K562 (cell line): ENCODE data around the gene CTRB2. TPM values are rescaled to one million over a fixed set of nuclear protein-coding genes. Genes with fewer than 3 reads are reported as not detected.

ENCODE experiments used
- CBX5 ChIP-seq: IDR thresholded peaks from 2 replicates; pipeline ENCODE4 v1.6.1; 2014; ENCODE audit warnings: low read depth, borderline replicate concordance
- EWSR1 ChIP-seq: fragments of 450-650 bp; IDR thresholded peaks from 2 replicates; pipeline ENCODE4 v1.6.1; 2018; ENCODE audit warnings: borderline replicate concordance, mild to moderate bottlenecking, low read depth, moderate library complexity; ENCODE audit not compliant: partially characterized antibody
- FOXA3 ChIP-seq, 2 experiments: fragments of 450-650 bp in 1 of 2; sonication (generic) in 1 of 2; formaldehyde crosslinking; IDR thresholded peaks in 1 of 2; conservative IDR thresholded peaks in 1 of 2; 2 replicates each; pipeline versions ENCODE4 v1.4.0 to v1.8.0; 2020 to 2022; ENCODE audit warnings: mild to moderate bottlenecking in 2 of 2, missing genetic modification reagents in 1 of 2
- GABPB1 ChIP-seq: sonication (generic); formaldehyde crosslinking; IDR thresholded peaks from 2 replicates; pipeline ENCODE4 v1.8.0; 2022; ENCODE audit warnings: mild to moderate bottlenecking, missing genetic modification reagents
- HDGF ChIP-seq: fragments of 450-650 bp; IDR thresholded peaks from 2 replicates; pipeline ENCODE4 v1.6.1; 2016
- HNRNPLL ChIP-seq: fragments of 200-400 bp; formaldehyde crosslinking; IDR thresholded peaks from 2 replicates; pipeline ENCODE4 v1.6.1; 2017; ENCODE audit warnings: low read length, low read depth, mild to moderate bottlenecking; ENCODE audit not compliant: poor library complexity, severe bottlenecking
- JUN ChIP-seq, 2 experiments: sonication (generic) in 1 of 2; formaldehyde crosslinking in 1 of 2; IDR thresholded peaks; 2 replicates each; pipeline versions ENCODE4 v1.6.1 to v1.8.0; 2012 to 2022; ENCODE audit warnings: borderline replicate concordance in 2 of 2, mild to moderate bottlenecking in 2 of 2, improper control_type of control experiment in 1 of 2, low read depth in 1 of 2, low read length in 1 of 2, missing genetic modification reagents in 1 of 2
- PHF8 ChIP-seq: fragments of 200-600 bp; sonication (generic); IDR thresholded peaks from 2 replicates; pipeline ENCODE4 v1.6.1; 2012; ENCODE audit warnings: mixed run types, mild to moderate bottlenecking, inconsistent platforms, low read length, moderate library complexity, borderline replicate concordance
- PPARD ChIP-seq: fragments of 250-450 bp; sonication (Bioruptor Pico); IDR thresholded peaks from 2 replicates; pipeline ENCODE4 v1.8.0; 2022; ENCODE audit warnings: inconsistent platforms, mild to moderate bottlenecking, moderate library complexity
- SPI1 ChIP-seq: IDR thresholded peaks from 2 replicates; pipeline ENCODE4 v1.6.1; 2011; ENCODE audit warnings: low read depth, low read length, control low read depth, borderline replicate concordance
- ZBED1 ChIP-seq: IDR thresholded peaks from 2 replicates; pipeline ENCODE4 v1.6.1; 2014
- ZC3H11A ChIP-seq: IDR thresholded peaks from 2 replicates; pipeline ENCODE4 v1.6.1; 2012; ENCODE audit warnings: low read depth, low read length, improper control_type of control experiment
- ZFX ChIP-seq: sonication (generic); formaldehyde crosslinking; IDR thresholded peaks from 2 replicates; pipeline ENCODE4 v1.8.0; 2022; ENCODE audit warnings: mild to moderate bottlenecking, missing genetic modification reagents, moderate library complexity
- ZNF3 ChIP-seq: fragments of 250-450 bp; sonication (Bioruptor Pico); IDR thresholded peaks from 2 replicates; pipeline ENCODE4 v1.5.0; 2021; ENCODE audit warnings: mild to moderate bottlenecking, moderate library complexity
- ZNF695 ChIP-seq: fragments of 450-650 bp; formaldehyde crosslinking; IDR thresholded peaks from 2 replicates; pipeline ENCODE4 v1.4.0; 2020; ENCODE audit warnings: mild to moderate bottlenecking, moderate library complexity
- polyA plus RNA-seq, 8 experiments: library from polyadenylated mRNA; depleted of rRNA in 4 of 8; stranded (reverse) in 5 of 8; unstranded in 3 of 8; fragments of >200 nt; fragmentation: Nextera tagmentation in 2 of 8; fragmentation: Illumina TruSeq in 1 of 8; extraction: Ambion mirVana in 2 of 8; extraction: Trizol in 1 of 8; gene quantifications; 2 replicates each; pipeline versions ENCODE4 v1.2.1 to v1.2.3, GENCODE V29; 2011 to 2014; ENCODE audit warnings: inconsistent platforms in 1 of 8, missing spikeins in 1 of 8
- total RNA-seq, 7 experiments: library from RNA; depleted of rRNA in 6 of 7; stranded (reverse); fragments of >200 nt in 6 of 7; fragmentation: Illumina TruSeq in 2 of 7; extraction: Trizol in 2 of 7; gene quantifications; 2 replicates each; pipeline versions ENCODE4 v1.2.1 to v1.2.3, GENCODE V29; 2011 to 2021; ENCODE audit warnings: low replicate concordance in 1 of 7
- TF ChIP-seq, protein P1 (sequence below): fragments of 450-650 bp; IDR thresholded peaks from 2 replicates; pipeline ENCODE4 v1.6.1; 2016; ENCODE audit warnings: low read depth
- TF ChIP-seq, protein P2 (sequence below): IDR thresholded peaks from 2 replicates; pipeline ENCODE4 v1.6.1; 2012; ENCODE audit warnings: low read depth, low read length, improper control_type of control experiment, borderline replicate concordance
- TF ChIP-seq, protein P3 (sequence below): sonication (generic); formaldehyde crosslinking; IDR thresholded peaks from 2 replicates; pipeline ENCODE4 v1.9.0; 2022; ENCODE audit warnings: mild to moderate bottlenecking, missing genetic modification reagents

CTRB2 gene
- total and polyA plus RNA-seq, 9 of the 15 experiments (the other 6 are each of a cell fraction or from before 2014, with no cell fraction given): 5.1 TPM; not detected in 8

DNA sequence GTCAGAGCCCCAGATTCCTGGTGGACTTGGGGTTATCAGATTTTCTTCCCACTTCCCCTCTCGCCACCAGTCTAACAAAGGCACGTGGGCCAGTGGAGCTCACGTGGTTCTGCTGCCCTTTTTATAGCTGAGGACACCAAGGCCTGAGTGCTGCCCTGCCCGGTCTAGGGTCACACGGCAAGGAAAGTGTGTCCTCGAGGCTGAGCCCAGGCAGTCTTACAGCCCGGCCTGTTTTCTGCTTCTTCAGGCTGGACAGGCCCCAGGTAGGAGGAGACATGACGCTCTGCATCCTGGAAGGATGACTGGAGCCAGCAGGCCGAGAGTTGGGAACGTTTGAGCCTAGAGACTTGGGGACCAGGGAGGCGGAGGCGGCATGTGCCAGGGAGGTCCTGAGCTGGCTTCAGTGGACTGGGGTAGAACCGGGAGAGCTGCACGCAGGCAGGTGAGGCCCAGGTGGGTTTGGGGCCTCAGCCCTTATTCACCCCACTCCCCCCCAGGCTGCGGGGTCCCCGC lies 15.4 kb upstream of the CTRB2 start (continued):
- TF ChIP-seq, protein P1, sequence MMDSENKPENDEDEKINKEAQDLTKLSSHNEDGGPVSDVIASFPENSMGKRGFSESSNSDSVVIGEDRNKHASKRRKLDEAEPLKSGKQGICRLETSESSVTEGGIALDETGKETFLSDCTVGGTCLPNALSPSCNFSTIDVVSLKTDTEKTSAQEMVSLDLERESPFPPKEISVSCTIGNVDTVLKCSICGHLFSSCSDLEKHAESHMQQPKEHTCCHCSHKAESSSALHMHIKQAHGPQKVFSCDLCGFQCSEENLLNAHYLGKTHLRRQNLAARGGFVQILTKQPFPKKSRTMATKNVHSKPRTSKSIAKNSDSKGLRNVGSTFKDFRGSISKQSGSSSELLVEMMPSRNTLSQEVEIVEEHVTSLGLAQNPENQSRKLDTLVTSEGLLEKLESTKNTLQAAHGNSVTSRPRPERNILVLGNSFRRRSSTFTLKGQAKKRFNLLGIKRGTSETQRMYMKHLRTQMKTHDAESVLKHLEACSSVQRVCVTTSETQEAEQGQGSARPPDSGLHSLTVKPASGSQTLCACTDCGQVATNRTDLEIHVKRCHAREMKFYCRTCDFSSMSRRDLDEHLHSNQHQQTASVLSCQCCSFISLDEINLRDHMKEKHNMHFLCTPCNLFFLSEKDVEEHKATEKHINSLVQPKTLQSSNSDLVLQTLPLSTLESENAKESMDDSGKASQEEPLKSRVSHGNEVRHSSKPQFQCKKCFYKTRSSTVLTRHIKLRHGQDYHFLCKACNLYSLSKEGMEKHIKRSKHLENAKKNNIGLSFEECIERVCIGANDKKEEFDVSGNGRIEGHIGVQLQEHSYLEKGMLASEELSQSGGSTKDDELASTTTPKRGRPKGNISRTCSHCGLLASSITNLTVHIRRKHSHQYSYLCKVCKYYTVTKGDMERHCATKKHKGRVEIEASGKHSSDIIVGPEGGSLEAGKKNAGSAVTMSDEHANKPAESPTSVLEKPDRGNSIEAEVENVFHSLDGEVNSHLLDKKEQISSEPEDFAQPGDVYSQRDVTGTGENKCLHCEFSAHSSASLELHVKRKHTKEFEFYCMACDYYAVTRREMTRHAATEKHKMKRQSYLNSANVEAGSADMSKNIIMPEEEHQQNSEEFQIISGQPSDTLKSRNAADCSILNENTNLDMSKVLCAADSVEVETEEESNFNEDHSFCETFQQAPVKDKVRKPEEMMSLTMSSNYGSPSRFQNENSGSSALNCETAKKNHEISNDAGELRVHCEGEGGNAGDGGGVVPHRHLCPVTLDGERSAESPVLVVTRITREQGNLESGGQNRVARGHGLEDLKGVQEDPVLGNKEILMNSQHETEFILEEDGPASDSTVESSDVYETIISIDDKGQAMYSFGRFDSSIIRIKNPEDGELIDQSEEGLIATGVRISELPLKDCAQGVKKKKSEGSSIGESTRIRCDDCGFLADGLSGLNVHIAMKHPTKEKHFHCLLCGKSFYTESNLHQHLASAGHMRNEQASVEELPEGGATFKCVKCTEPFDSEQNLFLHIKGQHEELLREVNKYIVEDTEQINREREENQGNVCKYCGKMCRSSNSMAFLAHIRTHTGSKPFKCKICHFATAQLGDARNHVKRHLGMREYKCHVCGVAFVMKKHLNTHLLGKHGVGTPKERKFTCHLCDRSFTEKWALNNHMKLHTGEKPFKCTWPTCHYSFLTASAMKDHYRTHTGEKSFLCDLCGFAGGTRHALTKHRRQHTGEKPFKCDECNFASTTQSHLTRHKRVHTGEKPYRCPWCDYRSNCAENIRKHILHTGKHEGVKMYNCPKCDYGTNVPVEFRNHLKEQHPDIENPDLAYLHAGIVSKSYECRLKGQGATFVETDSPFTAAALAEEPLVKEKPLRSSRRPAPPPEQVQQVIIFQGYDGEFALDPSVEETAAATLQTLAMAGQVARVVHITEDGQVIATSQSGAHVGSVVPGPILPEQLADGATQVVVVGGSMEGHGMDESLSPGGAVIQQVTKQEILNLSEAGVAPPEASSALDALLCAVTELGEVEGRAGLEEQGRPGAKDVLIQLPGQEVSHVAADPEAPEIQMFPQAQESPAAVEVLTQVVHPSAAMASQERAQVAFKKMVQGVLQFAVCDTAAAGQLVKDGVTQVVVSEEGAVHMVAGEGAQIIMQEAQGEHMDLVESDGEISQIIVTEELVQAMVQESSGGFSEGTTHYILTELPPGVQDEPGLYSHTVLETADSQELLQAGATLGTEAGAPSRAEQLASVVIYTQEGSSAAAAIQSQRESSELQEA: no peak
- no peak for TF ChIP-seq FOXA3 (CRISPR knock-in tag; conservative IDR thresholded peaks at IDR 0.05 in 1 of 2, IDR thresholded peaks at IDR 0.05 in 1 of 2)
- no peak for TF ChIP-seq ZNF695 (CRISPR knock-in tag)
- no peak for TF ChIP-seq JUN (IDR thresholded peaks at IDR 0.05; ENCODE audit: borderline replicate concordance, low read depth, low read length)
- no peak for TF ChIP-seq JUN (CRISPR knock-in tag; IDR thresholded peaks at IDR 0.05; ENCODE audit: borderline replicate concordance)
- no peak for TF ChIP-seq HNRNPLL
- 0 out of 2 replicates have a peak, but pooled peaks have one; percentile 20 for TF ChIP-seq ZFX (CRISPR knock-in tag)
- no peak for TF ChIP-seq ZBED1
- no peak for TF ChIP-seq ZC3H11A
- no peak for TF ChIP-seq ZNF3 (CRISPR knock-in tag)
- TF ChIP-seq GABPB1 (CRISPR knock-in tag): no peak
- peak; percentile 27; the same call in 1 of the 2 replicates for TF ChIP-seq SPI1
- no peak for TF ChIP-seq EWSR1
- TF ChIP-seq HDGF: no peak
- TF ChIP-seq, protein P2, sequence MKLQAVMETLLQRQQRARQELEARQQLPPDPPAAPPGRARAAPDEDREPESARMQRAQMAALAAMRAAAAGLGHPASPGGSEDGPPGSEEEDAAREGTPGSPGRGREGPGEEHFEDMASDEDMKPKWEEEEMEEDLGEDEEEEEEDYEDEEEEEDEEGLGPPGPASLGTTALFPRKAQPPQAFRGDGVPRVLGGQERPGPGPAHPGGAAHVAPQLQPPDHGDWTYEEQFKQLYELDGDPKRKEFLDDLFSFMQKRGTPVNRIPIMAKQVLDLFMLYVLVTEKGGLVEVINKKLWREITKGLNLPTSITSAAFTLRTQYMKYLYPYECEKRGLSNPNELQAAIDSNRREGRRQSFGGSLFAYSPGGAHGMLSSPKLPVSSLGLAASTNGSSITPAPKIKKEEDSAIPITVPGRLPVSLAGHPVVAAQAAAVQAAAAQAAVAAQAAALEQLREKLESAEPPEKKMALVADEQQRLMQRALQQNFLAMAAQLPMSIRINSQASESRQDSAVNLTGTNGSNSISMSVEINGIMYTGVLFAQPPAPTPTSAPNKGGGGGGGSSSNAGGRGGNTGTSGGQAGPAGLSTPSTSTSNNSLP: no peak
- TF ChIP-seq CBX5: no peak
- TF ChIP-seq, protein P3, sequence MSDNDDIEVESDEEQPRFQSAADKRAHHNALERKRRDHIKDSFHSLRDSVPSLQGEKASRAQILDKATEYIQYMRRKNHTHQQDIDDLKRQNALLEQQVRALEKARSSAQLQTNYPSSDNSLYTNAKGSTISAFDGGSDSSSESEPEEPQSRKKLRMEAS (CRISPR knock-in tag): peak; percentile 12; the same call in 1 of the 2 replicates
- no peak for TF ChIP-seq PPARD (CRISPR knock-in tag)
- TF ChIP-seq PHF8: no peak
